Inflammatory macrophage treated with lipopolysaccharide for 4 hours (primary cell): ENCODE data around the gene GALNT17.

Source experiments
- DNase-seq: peaks from one replicate; pipeline ENCODE4 v3.0.0-alpha.2; 2020

GALNT17 gene

GRCh38 chr7:71286924-71287323 lies 155.0 kb downstream of the GALNT17 start:
- no peak for DNase-seq

GRCh38 chr7:71290452-71290851 lies 158.5 kb downstream of the GALNT17 start:
- no peak for DNase-seq

- DNase-seq = no peak
Observed at GRCh38 chr7:71298378-71298777, 166.4 kb downstream of the GALNT17 start.

GRCh38 chr7:71300086-71300485 lies 168.1 kb downstream of the GALNT17 start:
- DNase-seq = no peak

- no peak for DNase-seq
Observed at GRCh38 chr7:71300603-71301002, 168.7 kb downstream of the GALNT17 start.

- no peak for DNase-seq
Observed at GRCh38 chr7:71301167-71301566, 169.2 kb downstream of the GALNT17 start.

- no peak for DNase-seq
Observed at GRCh38 chr7:71303566-71303965, 171.6 kb downstream of the GALNT17 start.

GRCh38 chr7:71308096-71308495 lies 176.2 kb downstream of the GALNT17 start:
- DNase-seq = no peak

GRCh38 chr7:71311576-71311975 lies 179.6 kb downstream of the GALNT17 start:
- DNase-seq = no peak

GRCh38 chr7:71312755-71313490 lies 181.0 kb downstream of the GALNT17 start:
- DNase-seq = no peak

GRCh38 chr7:71313553-71313952 lies 181.6 kb downstream of the GALNT17 start:
- no peak for DNase-seq

GRCh38 chr7:71320916-71321315 lies 189.0 kb downstream of the GALNT17 start:
- no peak for DNase-seq

- DNase-seq = no peak
Observed at GRCh38 chr7:71322201-71322600, 190.3 kb downstream of the GALNT17 start.

GRCh38 chr7:71323726-71324125 lies 191.8 kb downstream of the GALNT17 start:
- no peak for DNase-seq

- no peak for DNase-seq
Observed at GRCh38 chr7:71325151-71325550, 193.2 kb downstream of the GALNT17 start.

GRCh38 chr7:71326595-71326994 lies 194.7 kb downstream of the GALNT17 start:
- DNase-seq = no peak

- no peak for DNase-seq
Observed at GRCh38 chr7:71327946-71328345, 196.0 kb downstream of the GALNT17 start.

GRCh38 chr7:71329030-71329660 lies 197.2 kb downstream of the GALNT17 start:
- DNase-seq = no peak

- no peak for DNase-seq
Observed at GRCh38 chr7:71332207-71332606, 200.3 kb downstream of the GALNT17 start.

- no peak for DNase-seq
Observed at GRCh38 chr7:71334541-71334940, 202.6 kb downstream of the GALNT17 start.

GRCh38 chr7:71338866-71339265 lies 206.9 kb downstream of the GALNT17 start:
- DNase-seq = no peak

- no peak for DNase-seq
Observed at GRCh38 chr7:71339924-71340323, 208.0 kb downstream of the GALNT17 start.

GRCh38 chr7:71342202-71342601 lies 210.3 kb downstream of the GALNT17 start:
- DNase-seq = no peak

- no peak for DNase-seq
Observed at GRCh38 chr7:71343039-71343438, 211.1 kb downstream of the GALNT17 start.

- no peak for DNase-seq
Observed at GRCh38 chr7:71343892-71344291, 211.9 kb downstream of the GALNT17 start.
